Gastroesophageal sphincter (tissue), 3 donors: ENCODE results near the gene TCF12.

Source experiments
- POLR2AphosphoS5 ChIP-seq: sonication (generic); formaldehyde crosslinking; IDR thresholded peaks from one replicate; pipeline ENCODE4 v1.6.1; 2017; ENCODE audit warnings: antibody characterized with exemption
- TF ChIP-seq, protein P1 (sequence below), 4 experiments: fragments of 200-600 bp in 2 of 4; fragments of 450-650 bp in 2 of 4; sonication (generic) in 1 of 4; IDR thresholded peaks; one replicate each; pipeline ENCODE4 v1.5.1; 2017 to 2019; ENCODE audit warnings: antibody characterized with exemption in 4 of 4, mild to moderate bottlenecking in 2 of 4, moderate library complexity in 2 of 4

DNA sequence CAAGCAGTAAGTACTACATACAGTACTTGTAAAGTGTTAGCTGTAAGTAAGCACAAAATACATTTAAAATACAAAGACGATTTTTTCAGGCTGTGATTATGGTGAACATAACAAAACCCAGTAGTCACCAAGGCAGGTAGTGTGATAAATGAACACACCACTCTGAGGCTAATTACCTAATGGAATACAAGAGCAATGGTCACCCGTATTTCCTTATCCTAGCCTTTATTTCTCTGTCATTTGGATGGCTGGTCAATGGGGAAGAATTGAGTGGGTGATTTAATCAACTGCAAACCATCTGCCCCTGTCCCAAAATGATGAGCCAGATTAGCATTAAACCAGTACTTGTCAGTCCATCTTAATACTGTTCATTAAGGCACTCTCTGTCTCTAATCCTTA is 368.7 kb downstream of the TCF12 start:
- TF ChIP-seq, protein P1, sequence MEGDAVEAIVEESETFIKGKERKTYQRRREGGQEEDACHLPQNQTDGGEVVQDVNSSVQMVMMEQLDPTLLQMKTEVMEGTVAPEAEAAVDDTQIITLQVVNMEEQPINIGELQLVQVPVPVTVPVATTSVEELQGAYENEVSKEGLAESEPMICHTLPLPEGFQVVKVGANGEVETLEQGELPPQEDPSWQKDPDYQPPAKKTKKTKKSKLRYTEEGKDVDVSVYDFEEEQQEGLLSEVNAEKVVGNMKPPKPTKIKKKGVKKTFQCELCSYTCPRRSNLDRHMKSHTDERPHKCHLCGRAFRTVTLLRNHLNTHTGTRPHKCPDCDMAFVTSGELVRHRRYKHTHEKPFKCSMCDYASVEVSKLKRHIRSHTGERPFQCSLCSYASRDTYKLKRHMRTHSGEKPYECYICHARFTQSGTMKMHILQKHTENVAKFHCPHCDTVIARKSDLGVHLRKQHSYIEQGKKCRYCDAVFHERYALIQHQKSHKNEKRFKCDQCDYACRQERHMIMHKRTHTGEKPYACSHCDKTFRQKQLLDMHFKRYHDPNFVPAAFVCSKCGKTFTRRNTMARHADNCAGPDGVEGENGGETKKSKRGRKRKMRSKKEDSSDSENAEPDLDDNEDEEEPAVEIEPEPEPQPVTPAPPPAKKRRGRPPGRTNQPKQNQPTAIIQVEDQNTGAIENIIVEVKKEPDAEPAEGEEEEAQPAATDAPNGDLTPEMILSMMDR (IDR thresholded peaks at IDR 0.05): no peak
- TF ChIP-seq POLR2AphosphoS5: no peak
